GM10266 (cell line): ENCODE data around the gene CD96.

ENCODE experiments used
- DNase-seq: peaks from one replicate; pipeline ENCODE4 v3.0.0; 2012; ENCODE audit errors: extremely low spot score
- TF ChIP-seq, protein P1 (sequence below): IDR thresholded peaks from 2 replicates; pipeline ENCODE4 v1.5.1; 2012; ENCODE audit warnings: mild to moderate bottlenecking, low read depth; ENCODE audit not compliant: control insufficient read depth, insufficient read depth; ENCODE audit errors: missing control alignments

CD96 gene

GRCh38 chr3:111676211-111677006 is 134.4 kb downstream of the CD96 start:
- no peak for DNase-seq
- TF ChIP-seq, protein P1, sequence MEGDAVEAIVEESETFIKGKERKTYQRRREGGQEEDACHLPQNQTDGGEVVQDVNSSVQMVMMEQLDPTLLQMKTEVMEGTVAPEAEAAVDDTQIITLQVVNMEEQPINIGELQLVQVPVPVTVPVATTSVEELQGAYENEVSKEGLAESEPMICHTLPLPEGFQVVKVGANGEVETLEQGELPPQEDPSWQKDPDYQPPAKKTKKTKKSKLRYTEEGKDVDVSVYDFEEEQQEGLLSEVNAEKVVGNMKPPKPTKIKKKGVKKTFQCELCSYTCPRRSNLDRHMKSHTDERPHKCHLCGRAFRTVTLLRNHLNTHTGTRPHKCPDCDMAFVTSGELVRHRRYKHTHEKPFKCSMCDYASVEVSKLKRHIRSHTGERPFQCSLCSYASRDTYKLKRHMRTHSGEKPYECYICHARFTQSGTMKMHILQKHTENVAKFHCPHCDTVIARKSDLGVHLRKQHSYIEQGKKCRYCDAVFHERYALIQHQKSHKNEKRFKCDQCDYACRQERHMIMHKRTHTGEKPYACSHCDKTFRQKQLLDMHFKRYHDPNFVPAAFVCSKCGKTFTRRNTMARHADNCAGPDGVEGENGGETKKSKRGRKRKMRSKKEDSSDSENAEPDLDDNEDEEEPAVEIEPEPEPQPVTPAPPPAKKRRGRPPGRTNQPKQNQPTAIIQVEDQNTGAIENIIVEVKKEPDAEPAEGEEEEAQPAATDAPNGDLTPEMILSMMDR, result no peak

DNA sequence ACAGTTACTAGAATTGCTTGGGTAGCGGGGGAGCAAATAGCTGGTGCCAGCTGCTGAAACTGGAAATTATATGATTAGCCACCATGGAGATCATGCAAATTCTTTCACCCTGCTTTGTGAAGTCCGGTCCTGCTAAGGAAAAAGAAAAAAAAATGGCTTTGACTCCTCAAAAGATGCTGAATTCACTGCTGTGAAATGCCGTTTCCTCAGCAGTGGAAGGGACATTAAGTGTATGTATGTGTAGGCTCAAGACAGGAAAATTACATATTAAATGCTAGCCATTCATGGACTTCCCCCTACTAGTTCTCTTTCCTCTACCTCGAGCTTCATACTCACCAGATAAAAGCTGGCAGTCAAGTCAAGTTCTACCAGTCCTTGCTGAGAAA is 135.0 kb downstream of the CD96 start:
- TF ChIP-seq, protein P1, result no peak
- DNase-seq, result no peak

DNA sequence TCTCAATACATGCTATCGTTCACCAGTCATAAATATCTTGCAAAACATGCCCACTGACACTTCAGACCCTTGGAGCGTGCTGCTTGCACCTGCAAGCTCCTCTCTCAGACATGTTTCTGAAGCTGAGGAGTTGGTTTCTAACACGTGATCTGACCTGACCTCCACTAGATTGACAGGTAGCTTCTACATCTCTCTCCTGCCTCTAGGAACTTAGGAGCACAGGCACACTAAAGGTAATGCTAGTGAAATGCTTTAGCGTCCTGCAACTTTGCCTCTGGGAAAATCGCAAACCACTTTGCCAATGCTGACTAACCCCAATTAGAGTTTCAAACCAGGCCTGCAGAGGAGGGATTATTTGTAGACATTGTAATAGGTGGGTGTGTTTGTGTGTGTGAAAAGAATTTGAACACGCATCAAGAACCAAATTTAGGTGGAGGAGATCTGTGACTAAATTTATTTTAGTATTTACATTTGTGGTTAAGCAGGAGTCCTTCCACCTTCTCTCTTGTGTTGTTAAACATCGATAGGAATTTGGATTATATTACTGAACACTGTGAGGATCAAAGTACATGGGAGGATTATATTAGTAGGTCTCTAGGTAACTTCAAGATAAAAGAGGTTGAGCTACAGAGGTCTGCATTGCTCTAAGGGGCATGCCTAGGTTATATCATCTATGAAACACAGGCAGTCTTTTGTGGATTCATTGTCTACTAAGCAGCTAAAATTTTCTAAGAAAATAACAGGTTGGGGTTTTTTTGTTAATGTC is 139.8 kb downstream of the CD96 start:
- no peak for DNase-seq
- TF ChIP-seq, protein P1, result no peak

- TF ChIP-seq, protein P1, result no peak
- DNase-seq, result no peak
These were observed 142.6 kb downstream of the CD96 start for GRCh38 chr3:111684640-111685039.

GRCh38 chr3:111688190-111688800 is 146.3 kb downstream of the CD96 start:
- TF ChIP-seq, protein P1, result no peak
- DNase-seq, result no peak

GRCh38 chr3:111690242-111690641 is 148.2 kb downstream of the CD96 start:
- DNase-seq, result peak; percentile 20
- TF ChIP-seq, protein P1, result no peak
